Panc1 (cell line): ENCODE measurements around the gene GMFB. TPM values are rescaled to one million over a fixed set of nuclear protein-coding genes. Genes with fewer than 3 reads are reported as not detected.

Experiments used
- ATAC-seq: fragments of 200-7000 bp; cut with Tn5 transposase; 2 replicates; pipeline ENCODE4 v1.9.1; 2020; ENCODE audit warnings: mild to moderate bottlenecking, moderate library complexity
- BruUV-seq: library from RNA; stranded (reverse); fragments of 400-500 nt; replicated peaks from 2 replicates; lab custom pipeline; 2021; lab: Mats Ljungman, UMichigan
- CTCF ChIA-PET: fragments of 300-600 bp; sonication (Branson Sonifier 250); formaldehyde crosslinking; loops from one replicate; lab custom pipeline; 2022; ENCODE audit warnings: antibody characterized with exemption; lab: Charles Lee
- POLR2A ChIA-PET: fragments of 300-600 bp; sonication (Branson Sonifier 250); formaldehyde crosslinking; loops from one replicate; lab custom pipeline; 2022; ENCODE audit warnings: antibody characterized with exemption; lab: Charles Lee
- DNase-seq: peaks from one replicate; pipeline ENCODE4 v3.0.0-alpha.2; 2010; ENCODE audit warnings: low read depth, low spot score
- H3K27ac ChIP-seq: 2 replicates; pipeline ENCODE4 v1.5.1; 2011; ENCODE audit warnings: mild to moderate bottlenecking, low read length, inconsistent platforms
- H3K27me3 ChIP-seq: fragments of 200-500 bp; sonication (Bioruptor generic); 2 replicates; pipeline ENCODE4 v1.6.0; 2014; ENCODE audit warnings: low read length, inconsistent platforms; ENCODE audit not compliant: control insufficient read depth, insufficient read depth
- H3K36me3 ChIP-seq: fragments of 200-500 bp; sonication (Bioruptor generic); 2 replicates; pipeline ENCODE4 v1.5.1; 2014; ENCODE audit warnings: inconsistent platforms, mild to moderate bottlenecking, low read length, moderate library complexity; ENCODE audit not compliant: control insufficient read depth, insufficient read depth
- H3K4me1 ChIP-seq: 2 replicates; pipeline ENCODE4 v1.5.1; 2011; ENCODE audit warnings: inconsistent platforms, mild to moderate bottlenecking, low read length, moderate library complexity; ENCODE audit not compliant: control insufficient read depth, insufficient read depth
- H3K4me3 ChIP-seq, 2 experiments: 2 replicates each; pipeline ENCODE4 v1.5.1; 2011 to 2012; ENCODE audit warnings: low read depth in 2 of 2, low read length in 2 of 2, mild to moderate bottlenecking in 2 of 2, inconsistent platforms in 1 of 2, moderate library complexity in 1 of 2
- H3K9me3 ChIP-seq: fragments of 200-500 bp; sonication (Bioruptor generic); 2 replicates; pipeline ENCODE4 v1.5.1; 2014; ENCODE audit warnings: low read depth, mild to moderate bottlenecking, inconsistent platforms, low read length, moderate library complexity; ENCODE audit not compliant: control insufficient read depth, insufficient read depth
- CTCF ChIP-seq: fragments of 450-650 bp; IDR thresholded peaks from 2 replicates; pipeline ENCODE4 v1.5.1; 2017; ENCODE audit warnings: mild to moderate bottlenecking
- POLR2AphosphoS5 ChIP-seq: IDR thresholded peaks from 2 replicates; pipeline ENCODE4 v1.6.1; 2012; ENCODE audit warnings: mild to moderate bottlenecking, low read depth, low read length, moderate library complexity
- REST ChIP-seq, 2 experiments: IDR thresholded peaks; 2 replicates each; pipeline ENCODE4 v1.6.1; 2011 to 2012; ENCODE audit warnings: low read depth in 2 of 2, control low read depth in 1 of 2, low read length in 1 of 2, mild to moderate bottlenecking in 1 of 2, moderate library complexity in 1 of 2; ENCODE audit not compliant: insufficient read depth in 1 of 2
- SIN3A ChIP-seq: IDR thresholded peaks from 2 replicates; pipeline ENCODE4 v1.6.1; 2012; ENCODE audit warnings: low read depth, mild to moderate bottlenecking, low read length, moderate library complexity, borderline replicate concordance; ENCODE audit not compliant: insufficient read depth
- TCF7L2 ChIP-seq: IDR thresholded peaks from 2 replicates; pipeline ENCODE4 v1.6.1; 2011; ENCODE audit warnings: mild to moderate bottlenecking, low read depth, low read length, inconsistent platforms
- in situ Hi-C: cut with HindIII; loops from 2 replicates; pipeline ENCODE4 v1.10.0; 2016; ENCODE audit warnings: low sequenced_read_pairs, low pct_unique_long_range_greater_than_20kb
- intact Hi-C: fragments of 100-400 bp; cut with micrococcal nuclease; formaldehyde crosslinking; loops from one replicate; pipeline ENCODE4 v1.10.0; 2022; ENCODE audit not compliant: unreplicated experiment
- total RNA-seq: library from RNA; stranded (reverse); gene quantifications from one replicate; pipeline ENCODE4 v1.2.1, GENCODE V29; 2021; ENCODE audit not compliant: unreplicated experiment

Gene GMFB
- total RNA-seq, 1 experiment from 2014 or later: 54.2 TPM

- CTCF ChIA-PET: interaction anchor here (0.7 kb wide), 1 partner anchor 20 kb away, joined by 12 read pairs; no protein-coding TSS in a partner anchor
- H3K27ac ChIP-seq: no peak overlapping the region
- POLR2A ChIA-PET: no interaction called here
- no peak overlapping the region for H3K4me3 ChIP-seq
- no peaks in the 10 kb centered on the region; the same call in 1 of the 2 replicates for H3K4me1 ChIP-seq
- BruUV-seq: no TSS peak
- H3K9me3 ChIP-seq: no peaks in the 10 kb centered on the region
- no peak for ATAC-seq
- in situ Hi-C loops: no loop called here
- intact Hi-C loops: no loop called here
- DNase-seq: no peak
- no peaks in the 10 kb centered on the region for H3K36me3 ChIP-seq
- no peaks in the 10 kb centered on the region for H3K27me3 ChIP-seq
- TF ChIP-seq POLR2AphosphoS5 (no peak), REST (IDR thresholded peaks at IDR 0.05; ENCODE audit: insufficient read depth in 1 of 2, low read depth in 2 of 2, low read length in 1 of 2) (no peak), TCF7L2 (no peak), CTCF (no peak), SIN3A (no peak)
Observed at GRCh38 chr14:54446161-54446693, 42.6 kb downstream of the GMFB start.

GRCh38 chr14:54444681-54445080 is 44.1 kb downstream of the GMFB start:
- no peaks in the 10 kb centered on the region for H3K9me3 ChIP-seq
- in situ Hi-C loops: no loop called here
- no peak overlapping the region for H3K27ac ChIP-seq
- 0 out of 2 replicates have a peak, but pooled peaks cover 4% of the 10 kb centered on the region for H3K4me1 ChIP-seq
- peaks cover 5% of the 10 kb centered on the region; the same call in 1 of the 2 replicates for H3K36me3 ChIP-seq
- no TSS peak for BruUV-seq
- POLR2A ChIA-PET: no interaction called here
- TF ChIP-seq REST (IDR thresholded peaks at IDR 0.05; ENCODE audit: insufficient read depth in 1 of 2, low read depth in 2 of 2, low read length in 1 of 2): no peak
- no peak for TF ChIP-seq SIN3A
- no peak for TF ChIP-seq POLR2AphosphoS5
- TF ChIP-seq CTCF: no peak
- no peak for TF ChIP-seq TCF7L2
- no peak for DNase-seq
- H3K27me3 ChIP-seq: no peaks in the 10 kb centered on the region
- no peak overlapping the region for H3K4me3 ChIP-seq
- CTCF ChIA-PET: no interaction called here
- intact Hi-C loops: no loop called here
- no peak for ATAC-seq
